AG09319 (cell line): ENCODE measurements around the gene SOX6.

Experiments used
- DNase-seq: peaks from one replicate; pipeline ENCODE4 v3.0.0-alpha.2; 2010; ENCODE audit warnings: low read depth; ENCODE audit errors: extremely low read depth
- TF ChIP-seq, protein P1 (sequence below): IDR thresholded peaks from 2 replicates; pipeline ENCODE4 v1.5.1; 2011; ENCODE audit warnings: low read depth, mild to moderate bottlenecking, inconsistent platforms, low read length, moderate library complexity

The SOX6 gene

DNA sequence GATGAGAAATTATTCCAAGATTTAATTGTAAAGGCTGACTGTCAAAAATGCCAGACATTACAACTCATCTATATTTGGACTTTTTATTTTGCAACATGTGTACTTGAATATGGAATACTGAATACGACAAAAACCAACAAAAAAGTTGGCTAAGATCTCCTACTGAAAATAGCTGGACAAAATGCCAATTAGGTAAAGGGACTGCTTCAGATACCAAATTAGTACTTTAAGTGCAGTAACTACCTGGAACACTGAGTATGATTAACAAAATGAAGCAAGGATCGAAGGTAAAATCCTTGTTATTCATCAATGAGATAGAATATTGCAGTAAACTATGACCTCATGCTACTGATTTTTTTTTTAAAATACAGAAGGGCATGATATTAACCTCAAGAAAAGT is 173.8 kb downstream of the SOX6 start:
- TF ChIP-seq, protein P1, sequence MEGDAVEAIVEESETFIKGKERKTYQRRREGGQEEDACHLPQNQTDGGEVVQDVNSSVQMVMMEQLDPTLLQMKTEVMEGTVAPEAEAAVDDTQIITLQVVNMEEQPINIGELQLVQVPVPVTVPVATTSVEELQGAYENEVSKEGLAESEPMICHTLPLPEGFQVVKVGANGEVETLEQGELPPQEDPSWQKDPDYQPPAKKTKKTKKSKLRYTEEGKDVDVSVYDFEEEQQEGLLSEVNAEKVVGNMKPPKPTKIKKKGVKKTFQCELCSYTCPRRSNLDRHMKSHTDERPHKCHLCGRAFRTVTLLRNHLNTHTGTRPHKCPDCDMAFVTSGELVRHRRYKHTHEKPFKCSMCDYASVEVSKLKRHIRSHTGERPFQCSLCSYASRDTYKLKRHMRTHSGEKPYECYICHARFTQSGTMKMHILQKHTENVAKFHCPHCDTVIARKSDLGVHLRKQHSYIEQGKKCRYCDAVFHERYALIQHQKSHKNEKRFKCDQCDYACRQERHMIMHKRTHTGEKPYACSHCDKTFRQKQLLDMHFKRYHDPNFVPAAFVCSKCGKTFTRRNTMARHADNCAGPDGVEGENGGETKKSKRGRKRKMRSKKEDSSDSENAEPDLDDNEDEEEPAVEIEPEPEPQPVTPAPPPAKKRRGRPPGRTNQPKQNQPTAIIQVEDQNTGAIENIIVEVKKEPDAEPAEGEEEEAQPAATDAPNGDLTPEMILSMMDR, result no peak
- DNase-seq, result no peak

DNA sequence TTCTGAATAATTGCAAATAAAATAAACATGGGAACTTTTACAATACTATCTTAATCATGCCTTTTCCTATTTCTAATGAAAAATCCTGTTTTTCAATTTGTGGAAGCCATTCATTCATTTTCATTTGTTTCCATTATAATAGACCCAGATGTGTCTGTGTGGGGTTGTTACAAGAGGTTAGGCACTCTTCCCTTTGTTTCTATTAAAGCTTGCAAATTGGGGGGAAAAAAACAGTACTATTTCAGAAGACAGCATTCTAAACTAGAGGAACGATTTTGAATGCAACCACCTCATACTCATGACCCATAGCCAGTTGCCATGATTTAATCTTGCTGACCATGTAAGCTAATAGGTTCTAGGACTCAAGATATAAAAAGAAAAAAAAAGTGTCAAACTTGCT is 175.5 kb downstream of the SOX6 start:
- TF ChIP-seq, protein P1, result no peak
- DNase-seq, result no peak

DNA sequence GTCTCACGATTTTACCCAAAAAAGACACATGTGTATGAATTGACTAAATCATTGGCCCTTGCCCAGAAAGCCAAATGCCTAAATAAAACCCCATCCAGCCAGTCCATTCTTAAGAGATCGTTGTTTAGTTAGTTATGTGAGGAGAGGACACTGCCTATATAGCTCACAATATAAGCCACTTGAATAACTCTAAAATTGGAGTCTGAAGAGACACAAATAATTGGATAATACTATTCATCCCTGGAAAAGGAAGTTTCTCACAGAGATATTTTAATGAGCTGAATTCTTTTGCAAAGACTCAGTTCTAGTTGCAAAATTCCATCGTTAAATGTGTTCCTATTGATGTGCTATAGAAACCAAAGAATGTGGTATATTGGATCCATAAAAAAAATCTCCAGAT is 176.7 kb downstream of the SOX6 start:
- TF ChIP-seq, protein P1, result no peak
- no peak for DNase-seq

DNA sequence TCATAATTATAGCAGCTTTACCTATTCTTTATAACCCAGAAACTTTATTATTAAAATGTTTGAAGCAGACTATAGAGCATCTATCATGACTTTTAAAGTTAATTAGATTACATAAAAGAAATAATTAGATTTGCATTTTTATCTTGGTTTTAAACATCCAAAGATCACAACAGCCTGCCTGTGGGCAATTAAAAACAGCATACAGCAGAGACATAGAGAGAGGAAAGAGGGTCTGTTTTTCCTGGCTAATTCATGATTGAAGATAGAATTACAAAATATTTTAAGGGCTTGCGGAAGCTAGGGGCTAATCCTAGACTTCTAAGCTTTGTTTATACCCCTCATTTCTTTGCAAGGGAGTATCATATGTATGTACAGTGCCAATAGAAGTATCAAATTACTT is 178.1 kb downstream of the SOX6 start:
- TF ChIP-seq, protein P1, result no peak
- DNase-seq, result no peak

DNA sequence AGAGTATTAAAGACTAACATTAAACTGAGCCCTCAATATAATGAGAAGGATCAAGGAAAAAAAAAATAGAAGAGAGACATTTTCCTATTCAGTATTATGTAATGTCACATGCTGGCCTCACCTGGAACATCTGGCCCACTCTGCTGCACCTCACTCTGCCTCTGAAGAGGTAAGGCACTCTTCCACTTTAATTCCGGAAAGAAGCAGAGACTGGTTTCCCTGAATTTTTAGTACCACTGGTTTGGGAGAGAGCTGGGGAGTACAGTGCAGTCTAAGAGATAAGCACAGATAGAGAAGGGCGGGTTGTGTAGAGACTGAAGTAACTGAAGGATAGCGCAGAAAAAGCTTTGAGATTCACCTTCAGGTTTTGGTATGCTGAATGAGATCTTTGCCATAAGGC is 178.7 kb downstream of the SOX6 start:
- no peak for DNase-seq
- TF ChIP-seq, protein P1, result no peak

DNA sequence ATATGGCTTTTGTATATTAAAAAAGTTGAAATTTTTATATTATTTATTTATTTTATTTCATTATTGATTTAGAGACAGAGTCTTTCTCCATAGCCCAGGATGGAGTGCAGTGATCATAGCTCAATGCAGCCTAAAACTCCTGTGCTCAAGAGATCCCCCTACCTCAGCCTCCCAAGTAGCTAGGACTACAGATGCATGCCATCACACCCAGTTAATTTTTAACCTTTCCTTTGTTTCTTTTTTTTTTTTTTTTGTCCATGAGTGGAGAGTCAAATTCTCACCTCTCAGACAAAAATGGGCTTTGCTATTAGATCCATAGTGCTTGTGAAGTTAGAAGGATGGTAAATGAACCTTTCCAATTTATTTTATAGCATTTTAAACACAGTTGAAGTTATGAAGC is 182.5 kb downstream of the SOX6 start:
- DNase-seq, result no peak
- TF ChIP-seq, protein P1, result no peak

DNA sequence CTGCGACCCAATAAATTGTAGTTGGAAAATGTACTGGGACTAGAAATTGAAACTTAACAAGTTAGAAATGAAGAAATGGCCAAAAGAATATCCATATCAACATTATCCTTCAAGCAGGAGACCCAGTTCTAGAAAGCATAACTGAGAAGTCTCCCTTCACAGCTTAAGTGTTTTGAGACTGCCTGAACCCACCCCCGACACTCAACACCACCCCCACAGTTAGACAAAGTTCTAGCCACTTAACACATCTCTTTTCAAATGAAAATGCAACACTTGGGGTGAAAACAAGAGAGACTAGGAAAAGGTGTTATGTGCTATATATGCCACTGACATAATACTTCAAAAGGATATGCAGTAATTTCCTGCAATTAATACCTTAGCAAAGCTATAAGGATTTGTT is 184.5 kb downstream of the SOX6 start:
- TF ChIP-seq, protein P1, result no peak
- DNase-seq, result no peak
